Activated CD8-positive, alpha-beta T cell treated with anti-CD3 and anti-CD28 coated beads for 36 hours (primary cell): ENCODE data around the gene NKPD1. TPM values are rescaled to one million over a fixed set of nuclear protein-coding genes. Genes with fewer than 3 reads are reported as not detected.

ENCODE experiments used
- ATAC-seq: fragments of 200-7000 bp; cut with Tn5 transposase; one replicate; pipeline ENCODE4 v1.10.0; 2021; ENCODE audit warnings: mild to moderate bottlenecking, moderate library complexity
- CTCF ChIA-PET: fragments of 350-600 bp; sonication (Branson Sonifier 250); formaldehyde crosslinking; loops from one replicate; lab custom pipeline; 2021; ENCODE audit warnings: antibody characterized with exemption; lab: Charles Lee
- POLR2A ChIA-PET: fragments of 350-600 bp; sonication (Branson Sonifier 250); formaldehyde crosslinking; loops from one replicate; lab custom pipeline; 2021; ENCODE audit warnings: antibody characterized with exemption; lab: Charles Lee
- DNase-seq: peaks from one replicate; pipeline ENCODE4 v3.0.0-alpha.2; 2020
- H3K27ac Mint-ChIP-seq: one replicate; pipeline ENCODE4 v1.8.0; 2021; ENCODE audit warnings: mild to moderate bottlenecking, mixed read lengths
- H3K27me3 Mint-ChIP-seq: one replicate; pipeline ENCODE4 v1.8.0; 2021; ENCODE audit warnings: mixed read lengths
- H3K36me3 Mint-ChIP-seq: one replicate; pipeline ENCODE4 v1.8.0; 2021; ENCODE audit warnings: low read depth, mixed read lengths
- H3K4me1 Mint-ChIP-seq: one replicate; pipeline ENCODE4 v1.8.0; 2021; ENCODE audit warnings: low read depth, mixed read lengths
- H3K4me3 Mint-ChIP-seq: one replicate; pipeline ENCODE4 v1.8.0; 2021; ENCODE audit warnings: mild to moderate bottlenecking, moderate library complexity, mixed read lengths
- H3K9me3 Mint-ChIP-seq: one replicate; pipeline ENCODE4 v1.8.0; 2021; ENCODE audit warnings: mixed read lengths
- intact Hi-C: fragments of 100-400 bp; cut with micrococcal nuclease; formaldehyde crosslinking; loops from one replicate; pipeline ENCODE4 v1.10.0; 2022
- total RNA-seq, 2 experiments: library from RNA; stranded (reverse); gene quantifications; one replicate each; pipeline ENCODE4 v1.2.3, GENCODE V29; 2021
- TF ChIP-seq, protein P1 (sequence below): fragments of 200-600 bp; IDR thresholded peaks from one replicate; pipeline ENCODE4 v1.8.0; 2022; ENCODE audit warnings: antibody characterized with exemption, mild to moderate bottlenecking

Gene NKPD1
- total RNA-seq, 2 experiments from 2014 or later, result 0.07 to 0.16 TPM

DNA sequence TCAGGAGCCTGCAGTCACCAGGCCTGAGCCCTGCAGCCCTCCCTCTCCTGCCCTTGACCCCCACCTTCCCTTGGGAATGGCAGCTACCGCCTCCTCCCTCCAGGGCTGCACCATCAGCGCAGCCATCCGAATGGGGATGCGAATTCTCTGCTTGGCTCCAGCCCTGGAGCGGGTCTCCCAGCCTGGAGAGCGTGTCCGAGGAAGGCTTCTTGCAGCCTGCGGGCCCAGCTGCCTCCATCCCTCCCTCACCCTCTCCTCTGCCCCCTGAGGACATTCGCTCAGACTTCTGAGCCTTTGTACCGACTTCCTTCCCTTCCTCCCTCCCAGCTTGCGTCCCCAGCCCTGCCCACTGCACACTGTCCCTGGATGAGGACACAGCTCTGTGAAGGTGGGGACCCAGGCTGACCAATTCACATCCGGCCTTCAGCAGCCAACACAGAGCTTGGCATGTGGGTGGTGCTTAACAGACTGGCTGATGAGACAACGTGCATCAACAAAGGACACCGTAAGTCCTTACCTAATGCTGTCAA, 6.0 kb upstream of the NKPD1 start:
- no peaks in the 10 kb centered on the region for H3K9me3 Mint-ChIP-seq

DNA sequence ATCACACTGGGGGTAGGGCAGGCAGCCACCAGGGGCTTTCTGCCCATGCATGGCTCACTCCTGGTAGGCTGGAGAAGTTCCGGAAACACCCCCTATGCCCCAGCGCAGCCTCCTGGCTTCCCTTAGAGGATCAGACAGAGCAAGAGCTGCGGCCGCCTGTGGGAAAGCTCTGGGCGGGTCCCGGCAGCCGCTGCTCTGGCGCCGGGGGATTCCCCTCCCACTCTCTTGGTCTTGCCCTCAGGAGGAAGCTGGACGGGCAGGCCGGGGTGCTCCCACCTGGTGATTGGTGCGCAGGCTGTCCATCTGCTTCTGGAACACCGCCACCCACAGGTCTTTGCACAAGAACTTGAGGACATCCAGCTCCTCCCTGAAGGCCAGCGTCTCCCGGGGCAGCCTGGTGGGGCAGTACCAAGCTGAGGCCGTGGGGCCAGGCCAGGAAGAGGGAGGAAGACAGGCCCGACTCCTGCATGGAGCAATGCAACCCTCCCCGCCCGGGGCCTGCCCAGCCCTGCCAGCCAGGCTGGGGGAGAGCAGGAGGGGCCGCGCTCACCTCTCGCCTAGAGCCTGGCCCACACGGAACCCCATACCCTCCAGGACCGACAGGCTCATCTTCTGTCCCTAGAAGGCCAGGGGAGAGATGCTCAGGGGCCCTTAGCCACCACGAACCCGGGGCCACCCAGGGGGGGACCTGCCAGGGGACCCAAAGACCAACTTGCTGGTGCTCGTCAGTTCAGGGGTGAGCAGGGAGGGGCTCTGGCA, 4.0 kb upstream of the NKPD1 start:
- Mint-ChIP-seq H3K4me3 (no peak overlapping the region), H3K27me3 (no peaks in the 10 kb centered on the region), H3K27ac (peak overlapping the region; percentile 55), H3K9me3 (no peaks in the 10 kb centered on the region), H3K36me3 (no peaks in the 10 kb centered on the region), H3K4me1 (peaks cover 14% of the 10 kb centered on the region)
- ATAC-seq (peak; percentile 93), DNase-seq (peak; percentile 88)
- TF ChIP-seq, protein P1, sequence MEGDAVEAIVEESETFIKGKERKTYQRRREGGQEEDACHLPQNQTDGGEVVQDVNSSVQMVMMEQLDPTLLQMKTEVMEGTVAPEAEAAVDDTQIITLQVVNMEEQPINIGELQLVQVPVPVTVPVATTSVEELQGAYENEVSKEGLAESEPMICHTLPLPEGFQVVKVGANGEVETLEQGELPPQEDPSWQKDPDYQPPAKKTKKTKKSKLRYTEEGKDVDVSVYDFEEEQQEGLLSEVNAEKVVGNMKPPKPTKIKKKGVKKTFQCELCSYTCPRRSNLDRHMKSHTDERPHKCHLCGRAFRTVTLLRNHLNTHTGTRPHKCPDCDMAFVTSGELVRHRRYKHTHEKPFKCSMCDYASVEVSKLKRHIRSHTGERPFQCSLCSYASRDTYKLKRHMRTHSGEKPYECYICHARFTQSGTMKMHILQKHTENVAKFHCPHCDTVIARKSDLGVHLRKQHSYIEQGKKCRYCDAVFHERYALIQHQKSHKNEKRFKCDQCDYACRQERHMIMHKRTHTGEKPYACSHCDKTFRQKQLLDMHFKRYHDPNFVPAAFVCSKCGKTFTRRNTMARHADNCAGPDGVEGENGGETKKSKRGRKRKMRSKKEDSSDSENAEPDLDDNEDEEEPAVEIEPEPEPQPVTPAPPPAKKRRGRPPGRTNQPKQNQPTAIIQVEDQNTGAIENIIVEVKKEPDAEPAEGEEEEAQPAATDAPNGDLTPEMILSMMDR, result no peak
- POLR2A ChIA-PET, result interaction anchor here (0.6 to 1.8 kb wide), 5 partner anchors 11 to 78 kb away, joined by 3 to 5 read pairs (median 5); partner anchors contain the start of gene TRAPPC6A
- CTCF ChIA-PET, result interaction anchor here (0.9 to 2.2 kb wide), 5 partner anchors 9 to 15 kb away, joined by 3 to 7 read pairs (median 3); partner anchors contain the start of genes BLOC1S3 and TRAPPC6A
- intact Hi-C loops, result no loop called here

More for the DNA sequence above, 6.0 kb upstream of the NKPD1 start:
- no peak for DNase-seq
- intact Hi-C loops, result no loop called here
- Mint-ChIP-seq H3K4me1 (peaks cover 26% of the 10 kb centered on the region), H3K4me3 (no peak overlapping the region), H3K27ac (no peak overlapping the region), H3K27me3 (no peaks in the 10 kb centered on the region), H3K36me3 (no peaks in the 10 kb centered on the region)
- TF ChIP-seq, protein P1, result no peak
- CTCF ChIA-PET, result interaction anchor here (0.9 to 1.2 kb wide), 2 partner anchors 14 to 20 kb away, joined by 3 read pairs; no protein-coding TSS in a partner anchor
- no peak for ATAC-seq
- POLR2A ChIA-PET, result interaction anchor here (0.7 to 1.3 kb wide), 4 partner anchors 11 to 75 kb away, joined by 3 read pairs; no protein-coding TSS in a partner anchor

DNA sequence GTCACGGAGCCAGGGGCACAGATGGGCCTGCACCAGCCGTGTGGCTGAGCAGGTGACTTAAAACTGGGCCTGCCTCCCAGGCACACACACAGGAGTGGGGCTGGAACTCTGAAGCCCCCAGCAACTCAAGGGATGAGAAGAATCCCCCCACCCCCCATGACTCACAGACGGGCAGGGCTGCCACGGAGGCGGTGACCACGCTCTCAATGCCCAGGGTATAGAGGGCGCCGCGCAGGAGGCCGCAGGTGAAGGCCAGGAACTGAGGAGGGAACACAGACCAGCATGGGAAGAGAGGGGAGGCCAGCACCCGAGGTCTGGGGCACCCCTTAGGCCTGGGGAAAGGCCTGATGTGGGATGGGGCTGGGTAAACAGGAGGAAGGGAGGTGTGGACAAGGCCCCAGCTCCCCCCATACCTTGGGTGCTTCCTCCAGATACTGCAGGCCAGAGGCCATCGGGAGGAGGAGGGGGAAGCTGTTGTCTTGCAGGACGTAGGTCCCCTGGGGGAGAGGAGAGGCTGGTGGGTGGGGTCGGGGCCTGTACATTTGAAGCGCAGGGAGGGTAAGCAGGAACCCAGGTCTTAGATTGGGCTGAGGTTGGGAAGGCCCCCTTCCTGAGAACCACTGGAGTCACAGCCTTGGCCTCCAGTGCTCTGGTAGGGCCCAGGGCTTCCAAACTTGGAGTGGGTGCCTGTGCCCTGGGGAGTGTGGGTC, 3.1 kb upstream of the NKPD1 start:
- H3K27ac Mint-ChIP-seq, result peak overlapping the region; percentile 74
- peaks cover 14% of the 10 kb centered on the region for H3K4me1 Mint-ChIP-seq
- no peaks in the 10 kb centered on the region for H3K9me3 Mint-ChIP-seq
- DNase-seq (no peak), ATAC-seq (no peak)
- intact Hi-C loops, result no loop called here
- no peaks in the 10 kb centered on the region for H3K27me3 Mint-ChIP-seq
- H3K36me3 Mint-ChIP-seq, result no peaks in the 10 kb centered on the region
- no peak overlapping the region for H3K4me3 Mint-ChIP-seq
- ChIA-PET CTCF (interaction anchor here (1.1 to 2.2 kb wide), 4 partner anchors 10 to 16 kb away, joined by 3 to 7 read pairs (median 4); partner anchors contain the start of genes BLOC1S3 and TRAPPC6A), POLR2A (interaction anchor here (0.6 to 1.8 kb wide), 4 partner anchors 10 to 109 kb away, joined by 3 to 5 read pairs (median 4); partner anchors contain the start of gene TRAPPC6A)
- TF ChIP-seq, protein P1, result no peak

DNA sequence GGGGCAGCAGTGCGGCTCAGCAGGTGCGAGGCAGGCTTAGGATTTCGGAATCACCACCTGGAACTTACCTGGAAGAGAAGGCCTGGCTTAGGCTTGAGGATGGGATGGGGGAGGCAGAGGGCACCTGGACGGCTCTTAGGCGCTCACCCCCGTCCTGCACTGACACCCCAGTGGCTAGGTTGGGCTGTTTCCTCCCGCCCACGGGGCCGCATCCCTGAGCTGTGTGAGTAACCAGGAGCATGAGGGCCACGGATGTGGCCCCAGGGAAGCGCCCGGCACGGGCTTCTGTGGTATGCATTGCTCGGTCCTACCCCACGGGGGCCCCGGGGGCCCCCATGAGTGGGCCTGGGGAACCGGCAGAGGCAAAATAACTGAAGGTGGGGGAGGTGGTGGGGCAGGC, 2.4 kb upstream of the NKPD1 start:
- H3K27ac Mint-ChIP-seq, result no peak overlapping the region
- H3K36me3 Mint-ChIP-seq, result no peaks in the 10 kb centered on the region
- intact Hi-C loops, result no loop called here
- no peak overlapping the region for H3K4me3 Mint-ChIP-seq
- H3K27me3 Mint-ChIP-seq, result peaks cover 2% of the 10 kb centered on the region
- H3K9me3 Mint-ChIP-seq, result no peaks in the 10 kb centered on the region
- DNase-seq, result no peak
- peaks cover 14% of the 10 kb centered on the region for H3K4me1 Mint-ChIP-seq
- no peak for ATAC-seq
- ChIA-PET CTCF (no interaction called here), POLR2A (no interaction called here)
- TF ChIP-seq, protein P1, result no peak
